Loucy (cell line): ENCODE measurements around the gene MIB1.

ENCODE experiments used
- EZH2phosphoT487 ChIP-seq: fragments of 200-600 bp; IDR thresholded peaks from 2 replicates; pipeline ENCODE4 v1.6.1; 2018; ENCODE audit warnings: antibody characterized with exemption, mild to moderate bottlenecking, moderate library complexity, borderline replicate concordance
- TF ChIP-seq, protein P1 (sequence below): fragments of 200-600 bp; sonication (generic); conservative IDR thresholded peaks from 2 replicates; pipeline ENCODE4 v1.5.1; 2014; ENCODE audit warnings: mild to moderate bottlenecking, antibody characterized with exemption, low read length

DNA sequence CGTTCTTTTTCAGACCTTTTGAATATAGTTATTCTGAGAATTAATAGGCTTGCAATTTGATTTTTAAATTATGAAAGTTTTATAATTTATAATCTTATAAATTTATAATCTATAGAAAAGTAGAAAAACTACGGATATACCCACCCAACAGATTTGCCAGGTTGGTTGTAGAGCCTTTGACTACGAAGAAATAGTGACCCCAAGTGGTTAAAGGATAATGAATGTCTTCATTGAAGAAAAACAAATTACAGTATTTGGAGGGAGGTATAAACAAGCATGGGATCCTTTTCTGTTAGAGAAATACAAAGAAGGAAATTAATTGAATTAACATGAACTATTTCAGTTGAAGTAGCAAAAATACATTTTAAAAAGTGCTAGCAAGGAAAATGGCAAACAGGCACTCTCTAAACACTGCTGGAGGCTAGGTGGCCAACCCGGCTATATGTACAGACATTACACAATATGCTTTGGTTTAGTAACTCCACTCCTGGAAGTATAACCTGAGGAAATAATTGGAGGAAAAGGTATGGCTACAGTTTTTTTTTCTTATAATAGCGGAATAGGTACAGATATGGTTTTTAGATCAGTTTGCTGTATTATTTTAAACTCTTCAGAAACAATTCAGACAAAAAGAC is 110.9 kb downstream of the MIB1 start:
- TF ChIP-seq, protein P1, sequence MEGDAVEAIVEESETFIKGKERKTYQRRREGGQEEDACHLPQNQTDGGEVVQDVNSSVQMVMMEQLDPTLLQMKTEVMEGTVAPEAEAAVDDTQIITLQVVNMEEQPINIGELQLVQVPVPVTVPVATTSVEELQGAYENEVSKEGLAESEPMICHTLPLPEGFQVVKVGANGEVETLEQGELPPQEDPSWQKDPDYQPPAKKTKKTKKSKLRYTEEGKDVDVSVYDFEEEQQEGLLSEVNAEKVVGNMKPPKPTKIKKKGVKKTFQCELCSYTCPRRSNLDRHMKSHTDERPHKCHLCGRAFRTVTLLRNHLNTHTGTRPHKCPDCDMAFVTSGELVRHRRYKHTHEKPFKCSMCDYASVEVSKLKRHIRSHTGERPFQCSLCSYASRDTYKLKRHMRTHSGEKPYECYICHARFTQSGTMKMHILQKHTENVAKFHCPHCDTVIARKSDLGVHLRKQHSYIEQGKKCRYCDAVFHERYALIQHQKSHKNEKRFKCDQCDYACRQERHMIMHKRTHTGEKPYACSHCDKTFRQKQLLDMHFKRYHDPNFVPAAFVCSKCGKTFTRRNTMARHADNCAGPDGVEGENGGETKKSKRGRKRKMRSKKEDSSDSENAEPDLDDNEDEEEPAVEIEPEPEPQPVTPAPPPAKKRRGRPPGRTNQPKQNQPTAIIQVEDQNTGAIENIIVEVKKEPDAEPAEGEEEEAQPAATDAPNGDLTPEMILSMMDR = peak; percentile 49
- TF ChIP-seq EZH2phosphoT487 = no peak
